Measurements from ENCODE around the gene ANKLE2.

ANKLE2 gene

GRCh38 chr12:132740313-132740646, 21.4 kb downstream of the ANKLE2 start:
- Histone ChIP-seq H2BK12ac (ENCODE audit: low read length) (no peak overlapping the region), H4K12ac (ENCODE audit: low read depth, low read length) (no peak overlapping the region), H2AFZ (ENCODE audit: insufficient read depth, low read length, poor library complexity) (no peak overlapping the region), H2BK120ac (ENCODE audit: insufficient read depth, low read length, poor library complexity) (no peak overlapping the region), H3K79me1 (ENCODE audit: low read length) (no peaks in the 10 kb centered on the region), H3K9me3 (ENCODE audit: insufficient read depth, low read depth, low read length) (no peaks in the 10 kb centered on the region), H3K23ac (ENCODE audit: low read length) (no peak overlapping the region), H3K18ac (ENCODE audit: low read length) (no peak overlapping the region), H4K8ac (ENCODE audit: low read depth, low read length) (no peak overlapping the region), H4K91ac (ENCODE audit: low read depth, low read length) (no peak overlapping the region), H3K9ac (ENCODE audit: low read length) (no peak overlapping the region), H3K14ac (ENCODE audit: low read length) (no peak overlapping the region), H2AK5ac (ENCODE audit: low read length) (no peak overlapping the region), H3K4me3 (ENCODE audit: low read depth, low read length) (no peak overlapping the region), H3K4me1 (ENCODE audit: control insufficient read depth in 1 of 2, insufficient read depth in 2 of 2, low read length in 2 of 2) (no peaks in the 10 kb centered on the region), H2BK5ac (ENCODE audit: low read depth, low read length, poor library complexity) (no peak overlapping the region), H3K4me2 (ENCODE audit: low read length) (no peak overlapping the region), H3K79me2 (ENCODE audit: control insufficient read depth, insufficient read depth, low read length, poor library complexity) (no peaks in the 10 kb centered on the region), H3K27ac (ENCODE audit: low read depth, low read length) (no peak overlapping the region), H3K27me3 (ENCODE audit: insufficient read depth, low read length) (no peaks in the 10 kb centered on the region), H3K36me3 (ENCODE audit: control insufficient read depth in 1 of 2, insufficient read depth in 2 of 2, low read length in 2 of 2) (peaks cover 66 to 79% of the 10 kb centered on the region in 2 experiments), H3K4ac (ENCODE audit: low read depth, low read length) (no peak overlapping the region)
- no peak for DNase-seq
- WGBS (ENCODE audit: extremely low coverage, insufficient coverage, insufficient read length), result no CpG with 5 or more reads among the region's 6 CpGs

- WGBS (ENCODE audit: extremely low coverage, insufficient coverage, insufficient read length), result no CpG with 5 or more reads among the region's 19 CpGs
Measured at GRCh38 chr12:132739600-132740312, 21.9 kb downstream of the ANKLE2 start.

GRCh38 chr12:132736913-132737312, 24.7 kb downstream of the ANKLE2 start:
- Histone ChIP-seq H3K9ac (ENCODE audit: low read length) (no peak overlapping the region), H4K91ac (ENCODE audit: low read depth, low read length) (no peak overlapping the region)
- WGBS (ENCODE audit: extremely low coverage, insufficient coverage, insufficient read length), result no CpG with 5 or more reads among the region's 15 CpGs

More at GRCh38 chr12:132739600-132740312, 21.9 kb downstream of the ANKLE2 start:
- Histone ChIP-seq H4K8ac (ENCODE audit: low read depth, low read length) (no peak overlapping the region), H2BK5ac (ENCODE audit: low read depth, low read length, poor library complexity) (no peak overlapping the region), H4K12ac (ENCODE audit: low read depth, low read length) (no peak overlapping the region), H3K4me1 (ENCODE audit: control insufficient read depth in 1 of 2, insufficient read depth in 2 of 2, low read length in 2 of 2) (no peaks in the 10 kb centered on the region), H3K4me3 (ENCODE audit: low read depth, low read length) (no peak overlapping the region), H2BK120ac (ENCODE audit: insufficient read depth, low read length, poor library complexity) (no peak overlapping the region), H3K9me3 (ENCODE audit: insufficient read depth, low read depth, low read length) (no peaks in the 10 kb centered on the region), H4K91ac (ENCODE audit: low read depth, low read length) (no peak overlapping the region), H3K27me3 (ENCODE audit: insufficient read depth, low read length) (no peaks in the 10 kb centered on the region), H3K14ac (ENCODE audit: low read length) (no peak overlapping the region), H3K23ac (ENCODE audit: low read length) (no peak overlapping the region), H3K27ac (ENCODE audit: low read depth, low read length) (no peak overlapping the region), H3K4ac (ENCODE audit: low read depth, low read length) (no peak overlapping the region), H3K18ac (ENCODE audit: low read length) (no peak overlapping the region), H2BK12ac (ENCODE audit: low read length) (no peak overlapping the region), H2AK5ac (ENCODE audit: low read length) (no peak overlapping the region), H3K36me3 (ENCODE audit: control insufficient read depth in 1 of 2, insufficient read depth in 2 of 2, low read length in 2 of 2) (peaks cover 65 to 78% of the 10 kb centered on the region in 2 experiments), H3K79me1 (ENCODE audit: low read length) (no peaks in the 10 kb centered on the region), H2AFZ (ENCODE audit: insufficient read depth, low read length, poor library complexity) (no peak overlapping the region), H3K9ac (ENCODE audit: low read length) (no peak overlapping the region), H3K4me2 (ENCODE audit: low read length) (no peak overlapping the region), H3K79me2 (ENCODE audit: control insufficient read depth, insufficient read depth, low read length, poor library complexity) (no peaks in the 10 kb centered on the region)
- no peak for DNase-seq

GRCh38 chr12:132736378-132736777, 25.3 kb downstream of the ANKLE2 start:
- Histone ChIP-seq H3K18ac (ENCODE audit: low read length) (no peak overlapping the region), H3K4ac (ENCODE audit: low read depth, low read length) (no peak overlapping the region), H2AK5ac (ENCODE audit: low read length) (no peak overlapping the region), H2BK5ac (ENCODE audit: low read depth, low read length, poor library complexity) (no peak overlapping the region), H2AFZ (ENCODE audit: insufficient read depth, low read length, poor library complexity) (no peak overlapping the region), H3K9me3 (ENCODE audit: insufficient read depth, low read depth, low read length) (no peaks in the 10 kb centered on the region), H3K27ac (ENCODE audit: low read depth, low read length) (no peak overlapping the region), H2BK120ac (ENCODE audit: insufficient read depth, low read length, poor library complexity) (no peak overlapping the region), H4K12ac (ENCODE audit: low read depth, low read length) (no peak overlapping the region), H3K4me1 (ENCODE audit: control insufficient read depth in 1 of 2, insufficient read depth in 2 of 2, low read length in 2 of 2) (no peaks in the 10 kb centered on the region), H3K79me2 (ENCODE audit: control insufficient read depth, insufficient read depth, low read length, poor library complexity) (no peaks in the 10 kb centered on the region), H3K27me3 (ENCODE audit: insufficient read depth, low read length) (no peaks in the 10 kb centered on the region), H3K4me3 (ENCODE audit: low read depth, low read length) (no peak overlapping the region), H4K91ac (ENCODE audit: low read depth, low read length) (no peak overlapping the region), H2BK12ac (ENCODE audit: low read length) (no peak overlapping the region), H3K36me3 (ENCODE audit: control insufficient read depth in 1 of 2, insufficient read depth in 2 of 2, low read length in 2 of 2) (peaks cover 81 to 86% of the 10 kb centered on the region in 2 experiments), H3K79me1 (ENCODE audit: low read length) (no peaks in the 10 kb centered on the region), H3K9ac (ENCODE audit: low read length) (no peak overlapping the region), H3K14ac (ENCODE audit: low read length) (no peak overlapping the region), H3K23ac (ENCODE audit: low read length) (no peak overlapping the region), H4K8ac (ENCODE audit: low read depth, low read length) (no peak overlapping the region), H3K4me2 (ENCODE audit: low read length) (no peak overlapping the region)
- no CpG with 5 or more reads among the region's 12 CpGs for WGBS (ENCODE audit: extremely low coverage, insufficient coverage, insufficient read length)
- DNase-seq, result no peak

More at GRCh38 chr12:132736913-132737312, 24.7 kb downstream of the ANKLE2 start:
- Histone ChIP-seq H2AK5ac (ENCODE audit: low read length) (no peak overlapping the region), H2BK120ac (ENCODE audit: insufficient read depth, low read length, poor library complexity) (no peak overlapping the region), H3K4me3 (ENCODE audit: low read depth, low read length) (no peak overlapping the region), H3K4me1 (ENCODE audit: control insufficient read depth in 1 of 2, insufficient read depth in 2 of 2, low read length in 2 of 2) (no peaks in the 10 kb centered on the region), H3K4ac (ENCODE audit: low read depth, low read length) (no peak overlapping the region), H3K4me2 (ENCODE audit: low read length) (no peak overlapping the region), H3K79me1 (ENCODE audit: low read length) (no peaks in the 10 kb centered on the region), H4K12ac (ENCODE audit: low read depth, low read length) (no peak overlapping the region), H3K18ac (ENCODE audit: low read length) (no peak overlapping the region), H2AFZ (ENCODE audit: insufficient read depth, low read length, poor library complexity) (no peak overlapping the region), H3K23ac (ENCODE audit: low read length) (no peak overlapping the region), H2BK5ac (ENCODE audit: low read depth, low read length, poor library complexity) (no peak overlapping the region), H3K27ac (ENCODE audit: low read depth, low read length) (no peak overlapping the region), H3K14ac (ENCODE audit: low read length) (no peak overlapping the region), H3K36me3 (ENCODE audit: control insufficient read depth in 1 of 2, insufficient read depth in 2 of 2, low read length in 2 of 2) (peaks cover 77 to 84% of the 10 kb centered on the region in 2 experiments), H2BK12ac (ENCODE audit: low read length) (no peak overlapping the region), H3K9me3 (ENCODE audit: insufficient read depth, low read depth, low read length) (no peaks in the 10 kb centered on the region), H3K79me2 (ENCODE audit: control insufficient read depth, insufficient read depth, low read length, poor library complexity) (no peaks in the 10 kb centered on the region), H4K8ac (ENCODE audit: low read depth, low read length) (no peak overlapping the region), H3K27me3 (ENCODE audit: insufficient read depth, low read length) (no peaks in the 10 kb centered on the region)
- DNase-seq, result no peak

Data from trophoblast cell (in vitro differentiated cells and primary cell).